PFSK-1 (cell line): ENCODE data around the gene TOP2A.

ENCODE experiments used
- POLR2AphosphoS5 ChIP-seq: IDR thresholded peaks from 2 replicates; pipeline ENCODE4 v1.6.1; 2012; ENCODE audit warnings: low read depth, mild to moderate bottlenecking, control low read depth, low read length, moderate library complexity
- TAF1 ChIP-seq: IDR thresholded peaks from 2 replicates; pipeline ENCODE4 v1.6.1; 2012; ENCODE audit warnings: low read length, control low read depth, borderline replicate concordance; ENCODE audit not compliant: insufficient read depth
- TF ChIP-seq, protein P1 (sequence below), 2 experiments: IDR thresholded peaks; 2 replicates each; pipeline versions ENCODE4 v1.6.1 to v1.8.0; 2011 to 2012; ENCODE audit warnings: low read depth in 2 of 2, low read length in 2 of 2, control low read depth in 1 of 2, inconsistent platforms in 1 of 2, mild to moderate bottlenecking in 1 of 2, moderate library complexity in 1 of 2; ENCODE audit not compliant: insufficient read depth in 1 of 2

DNA sequence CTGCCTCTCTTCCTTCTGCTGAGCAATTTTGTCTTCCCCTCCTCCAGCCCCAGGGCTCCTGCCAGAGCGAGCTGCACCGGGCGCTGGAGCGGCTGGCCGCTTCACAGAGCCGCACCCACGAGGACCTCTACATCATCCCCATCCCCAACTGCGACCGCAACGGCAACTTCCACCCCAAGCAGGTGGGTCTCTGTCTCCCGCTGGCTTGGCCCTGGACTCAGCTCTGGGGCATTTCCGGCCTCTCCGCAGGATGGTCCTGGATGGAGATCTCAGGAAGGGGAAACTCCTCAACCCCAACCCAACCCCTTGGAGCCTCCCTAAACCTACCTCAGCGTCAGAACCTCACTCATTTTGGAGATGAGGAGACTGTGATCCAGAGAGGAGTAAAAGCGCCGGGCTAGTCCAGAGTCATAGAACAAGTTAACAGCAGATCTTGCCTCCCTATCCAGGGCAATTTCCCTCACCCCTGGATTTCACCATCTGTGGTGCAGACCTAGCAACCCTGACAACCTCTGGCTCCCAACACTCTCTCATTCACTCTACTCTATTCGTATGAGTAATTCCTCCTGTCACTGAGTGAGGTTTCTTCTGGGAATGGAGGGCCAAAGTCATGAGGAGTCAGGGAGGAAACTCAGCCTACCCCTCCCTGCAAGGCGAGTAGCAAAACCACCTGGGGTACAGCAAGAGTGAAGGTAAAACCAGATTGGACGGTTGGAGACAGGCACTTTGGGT, 36.4 kb upstream of the TOP2A start:
- TF ChIP-seq, protein P1, sequence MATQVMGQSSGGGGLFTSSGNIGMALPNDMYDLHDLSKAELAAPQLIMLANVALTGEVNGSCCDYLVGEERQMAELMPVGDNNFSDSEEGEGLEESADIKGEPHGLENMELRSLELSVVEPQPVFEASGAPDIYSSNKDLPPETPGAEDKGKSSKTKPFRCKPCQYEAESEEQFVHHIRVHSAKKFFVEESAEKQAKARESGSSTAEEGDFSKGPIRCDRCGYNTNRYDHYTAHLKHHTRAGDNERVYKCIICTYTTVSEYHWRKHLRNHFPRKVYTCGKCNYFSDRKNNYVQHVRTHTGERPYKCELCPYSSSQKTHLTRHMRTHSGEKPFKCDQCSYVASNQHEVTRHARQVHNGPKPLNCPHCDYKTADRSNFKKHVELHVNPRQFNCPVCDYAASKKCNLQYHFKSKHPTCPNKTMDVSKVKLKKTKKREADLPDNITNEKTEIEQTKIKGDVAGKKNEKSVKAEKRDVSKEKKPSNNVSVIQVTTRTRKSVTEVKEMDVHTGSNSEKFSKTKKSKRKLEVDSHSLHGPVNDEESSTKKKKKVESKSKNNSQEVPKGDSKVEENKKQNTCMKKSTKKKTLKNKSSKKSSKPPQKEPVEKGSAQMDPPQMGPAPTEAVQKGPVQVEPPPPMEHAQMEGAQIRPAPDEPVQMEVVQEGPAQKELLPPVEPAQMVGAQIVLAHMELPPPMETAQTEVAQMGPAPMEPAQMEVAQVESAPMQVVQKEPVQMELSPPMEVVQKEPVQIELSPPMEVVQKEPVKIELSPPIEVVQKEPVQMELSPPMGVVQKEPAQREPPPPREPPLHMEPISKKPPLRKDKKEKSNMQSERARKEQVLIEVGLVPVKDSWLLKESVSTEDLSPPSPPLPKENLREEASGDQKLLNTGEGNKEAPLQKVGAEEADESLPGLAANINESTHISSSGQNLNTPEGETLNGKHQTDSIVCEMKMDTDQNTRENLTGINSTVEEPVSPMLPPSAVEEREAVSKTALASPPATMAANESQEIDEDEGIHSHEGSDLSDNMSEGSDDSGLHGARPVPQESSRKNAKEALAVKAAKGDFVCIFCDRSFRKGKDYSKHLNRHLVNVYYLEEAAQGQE (IDR thresholded peaks at IDR 0.05; ENCODE audit: insufficient read depth in 1 of 2, low read depth in 2 of 2, low read length in 2 of 2), result no peak
- TF ChIP-seq POLR2AphosphoS5 (no peak), TAF1 (no peak)
